NOMO-1 treated with dmso at 0.1 percent for 144 hours (cell line): ENCODE measurements around the gene SARS2.
"Not testable (repeated sequence)": the region's sequence is repeated elsewhere in the genome, so short reads cannot be mapped to it uniquely, and the experiment has no call there.

Experiments used
- DNase-seq: peaks from one replicate; lab custom pipeline; 2025; ENCODE audit not compliant: unreplicated experiment; lab: John Stamatoyannopoulos, UW

SARS2 gene

GRCh38 chr19:38929929-38930775 lies at the start of gene SARS2:
TSS of gene SARS2 (minus strand) at chr19:38930763. CDS start at chr19:38930736, 27 bp downstream.
- DNase-seq: peak; percentile 94

- no peak for DNase-seq
Measured at GRCh38 chr19:38979812-38980211, 49.2 kb upstream of the SARS2 start.

- no peak for DNase-seq
Measured at GRCh38 chr19:38978326-38978689, 47.7 kb upstream of the SARS2 start.

- DNase-seq: no peak
Measured at GRCh38 chr19:38977445-38978325, 47.1 kb upstream of the SARS2 start.

- DNase-seq: no peak
Measured at GRCh38 chr19:38975861-38976271, 45.3 kb upstream of the SARS2 start.

GRCh38 chr19:38975214-38975860 lies 44.8 kb upstream of the SARS2 start, which contains the start of gene FBXO17:
TSS of gene FBXO17 (minus strand) at chr19:38975742. CDS start at chr19:38950319, 25,423 bp downstream.
- DNase-seq: no peak

GRCh38 chr19:38974624-38975213 lies 44.2 kb upstream of the SARS2 start:
- DNase-seq: no peak

GRCh38 chr19:38971672-38972071 lies 41.1 kb upstream of the SARS2 start:
- no peak for DNase-seq

GRCh38 chr19:38970664-38971532 lies 40.3 kb upstream of the SARS2 start:
- DNase-seq: no peak

GRCh38 chr19:38966149-38966548 lies 35.6 kb upstream of the SARS2 start:
- DNase-seq: not testable (repeated sequence)

GRCh38 chr19:38964738-38965137 lies 34.2 kb upstream of the SARS2 start:
- no peak for DNase-seq

- DNase-seq: no peak
Measured at GRCh38 chr19:38959618-38960017, 29.1 kb upstream of the SARS2 start.

- DNase-seq: no peak
Measured at GRCh38 chr19:38958301-38958700, 27.7 kb upstream of the SARS2 start.

GRCh38 chr19:38956264-38956663 lies 25.7 kb upstream of the SARS2 start:
- DNase-seq: no peak

- DNase-seq: no peak
Measured at GRCh38 chr19:38953677-38954076, 23.1 kb upstream of the SARS2 start.

- peak; percentile 31 for DNase-seq
Measured at GRCh38 chr19:38952395-38953165, 22.0 kb upstream of the SARS2 start.

GRCh38 chr19:38951187-38951586 lies 20.6 kb upstream of the SARS2 start:
- DNase-seq: no peak

GRCh38 chr19:38949580-38950367 lies 19.2 kb upstream of the SARS2 start:
- DNase-seq: peak; percentile 31
